ENCODE measurements around the gene SLCO4A1.

The SLCO4A1 gene

GRCh38 chr20:62607366-62608217, 34.7 kb upstream of the SLCO4A1 start:
- no peak for DNase-seq

- DNase-seq, result no peak
Measured at GRCh38 chr20:62608218-62608565, 34.1 kb upstream of the SLCO4A1 start.

- no peak for DNase-seq
Measured at GRCh38 chr20:62609279-62609720, 33.0 kb upstream of the SLCO4A1 start.

- no peak for DNase-seq
Measured at GRCh38 chr20:62609811-62610757, 32.2 kb upstream of the SLCO4A1 start.

GRCh38 chr20:62611012-62611411, 31.3 kb upstream of the SLCO4A1 start:
- DNase-seq, result no peak

GRCh38 chr20:62611819-62612218, 30.5 kb upstream of the SLCO4A1 start:
- no peak for DNase-seq

- DNase-seq, result peak; percentile 14
Measured at GRCh38 chr20:62614085-62614960, 28.0 kb upstream of the SLCO4A1 start.

- no peak for DNase-seq
Measured at GRCh38 chr20:62614961-62615680, 27.2 kb upstream of the SLCO4A1 start.

- no peak for DNase-seq
Measured at GRCh38 chr20:62615750-62616251, 26.5 kb upstream of the SLCO4A1 start.

GRCh38 chr20:62616728-62617621, 25.3 kb upstream of the SLCO4A1 start:
- peak; percentile 16 for DNase-seq

- DNase-seq, result no peak
Measured at GRCh38 chr20:62617711-62618483, 24.4 kb upstream of the SLCO4A1 start.

- no peak for DNase-seq
Measured at GRCh38 chr20:62618611-62619529, 23.4 kb upstream of the SLCO4A1 start.

- no peak for DNase-seq
Measured at GRCh38 chr20:62620625-62621024, 21.7 kb upstream of the SLCO4A1 start.

GRCh38 chr20:62621251-62622110, 20.8 kb upstream of the SLCO4A1 start:
- no peak for DNase-seq

- DNase-seq, result no peak
Measured at GRCh38 chr20:62622178-62622876, 20.0 kb upstream of the SLCO4A1 start.

- DNase-seq, result no peak
Measured at GRCh38 chr20:62622877-62623487, 19.3 kb upstream of the SLCO4A1 start.

Data from NCI-H226 (cell line).